Stimulated activated CD4-positive, alpha-beta T cell treated with anti-CD3 and anti-CD28 coated beads, Interleukin-15, amount 100 ng/mL, for 1 hour (primary cell): ENCODE results near the gene BCR.

Experiments used
- DNase-seq, 2 donors: peaks; one replicate each; pipeline ENCODE4 v3.0.0-alpha.2; 2020; ENCODE audit warnings: low read depth in 1 of 2, low spot score in 1 of 2

Gene BCR

DNA sequence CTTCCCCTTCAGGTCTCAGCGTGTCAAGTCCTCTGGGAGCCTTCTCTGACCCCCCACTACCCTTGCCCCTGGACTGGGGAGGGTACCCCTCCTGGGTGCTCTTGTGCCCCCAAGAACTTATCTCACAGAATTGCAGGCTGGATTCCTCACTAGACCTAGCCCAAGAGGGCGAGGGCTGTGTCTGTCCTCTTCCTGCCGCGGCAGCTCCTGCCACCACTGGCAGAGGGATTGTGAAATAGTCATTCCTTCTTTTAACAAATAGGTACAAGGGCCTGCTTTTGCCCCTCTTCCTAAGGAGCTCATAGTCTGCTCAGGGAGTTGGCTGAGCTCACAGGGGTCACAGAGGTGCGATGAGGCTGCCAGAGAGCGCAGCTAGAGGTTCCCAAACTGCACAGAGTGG is 29.5 kb upstream of the BCR start:
- DNase-seq = no peak

GRCh38 chr22:23151827-23152226 is 28.5 kb upstream of the BCR start:
- DNase-seq = no peak

DNA sequence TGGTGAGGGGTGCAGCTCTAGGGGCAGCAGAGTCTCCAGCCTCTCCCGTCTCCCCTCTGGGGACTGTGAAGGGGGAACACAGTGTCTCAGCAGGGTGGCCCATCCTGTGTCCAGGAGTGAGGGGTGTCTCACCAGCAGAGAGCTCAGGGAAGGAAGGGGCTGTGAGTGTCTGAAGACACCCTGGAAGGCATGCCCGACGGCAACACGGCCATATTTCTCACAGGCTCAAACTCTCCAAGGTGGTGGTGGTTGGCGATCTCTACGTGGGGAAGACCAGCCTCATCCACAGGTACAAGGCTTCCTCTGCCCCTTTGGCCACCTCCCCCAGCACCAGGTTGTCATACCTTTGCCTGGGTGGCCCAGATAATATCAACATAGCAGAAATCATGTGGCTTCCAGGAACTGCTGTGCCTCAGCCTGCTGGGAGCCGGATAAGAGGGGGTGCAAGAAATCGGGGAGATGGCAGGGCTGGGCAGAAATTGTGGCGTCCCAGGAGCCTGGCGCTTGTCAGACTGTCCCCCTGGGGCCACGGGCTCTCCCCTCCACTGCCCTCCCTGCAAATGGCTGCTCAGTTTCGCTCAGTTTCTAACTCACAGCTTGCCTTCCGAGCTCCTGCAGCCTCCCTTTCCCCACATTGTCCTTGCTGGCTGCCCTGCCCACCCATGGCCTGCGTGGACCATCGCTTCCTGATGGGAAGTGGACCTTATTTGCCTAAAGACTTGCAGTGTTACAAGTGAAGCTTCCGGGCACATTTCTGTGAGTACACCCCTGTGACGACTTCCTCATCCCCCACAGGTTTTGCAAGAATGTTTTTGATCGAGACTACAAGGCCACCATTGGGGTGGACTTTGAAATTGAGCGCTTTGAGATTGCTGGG is 27.8 kb upstream of the BCR start:
- no peak for DNase-seq

DNA sequence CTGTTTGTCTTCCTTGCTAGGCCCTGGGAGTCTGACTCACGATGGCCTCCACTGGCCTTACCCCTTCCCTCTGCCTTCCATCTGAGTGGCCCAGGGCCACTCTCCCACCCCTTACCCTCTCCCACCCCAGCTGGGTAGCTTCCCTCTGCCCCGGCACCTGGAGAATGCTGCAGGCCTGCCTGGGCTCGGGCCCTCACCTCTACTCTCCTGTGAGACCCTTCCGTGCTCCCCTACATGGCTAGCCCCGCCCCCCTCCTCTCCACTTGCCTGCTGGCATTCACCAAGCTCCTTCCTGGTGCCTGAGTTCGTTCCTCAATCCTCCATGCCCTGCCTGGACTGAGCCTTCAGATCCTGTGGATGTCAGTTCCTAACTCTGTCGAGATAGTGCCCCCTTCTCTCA is 26.3 kb upstream of the BCR start:
- DNase-seq = no peak

GRCh38 chr22:23154461-23154860 is 25.8 kb upstream of the BCR start:
- no peak for DNase-seq

DNA sequence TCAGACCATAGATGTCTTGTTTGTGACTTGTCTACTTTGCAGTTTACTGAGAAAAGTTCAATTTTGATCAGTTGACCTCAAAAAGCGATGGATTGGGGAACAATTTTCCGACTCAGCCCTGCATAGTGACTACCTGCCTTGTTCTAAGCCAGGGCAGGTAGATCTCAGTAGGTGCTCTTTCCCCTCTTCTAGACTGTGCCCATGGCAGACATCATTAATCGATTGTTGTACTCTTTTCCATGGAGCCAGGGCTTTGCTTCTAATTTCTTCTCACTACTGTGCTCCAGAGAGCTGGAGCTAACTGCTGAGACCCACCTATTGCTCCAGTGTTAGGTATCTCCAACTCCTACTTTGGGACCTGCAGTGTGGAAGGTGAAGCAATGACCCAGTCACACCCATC is 25.2 kb upstream of the BCR start:
- no peak for DNase-seq

DNA sequence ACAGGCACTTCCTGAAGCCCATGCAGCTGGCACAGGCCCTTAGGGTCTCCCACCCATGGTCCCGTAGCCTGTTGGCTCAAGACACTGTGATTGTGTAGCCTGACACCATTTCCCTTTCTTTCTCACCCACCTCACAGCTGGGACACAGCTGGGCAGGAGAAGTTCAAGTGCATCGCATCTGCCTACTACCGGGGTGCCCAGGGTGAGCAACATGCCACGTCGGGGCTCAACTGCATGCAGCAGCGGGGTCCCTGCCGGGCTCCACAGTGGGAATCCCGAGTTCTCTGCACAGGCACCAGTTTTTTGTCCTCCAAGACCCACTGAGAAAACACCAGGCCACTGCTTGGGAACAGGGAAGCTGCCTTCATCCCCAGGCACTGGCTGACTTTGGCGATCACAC is 24.5 kb upstream of the BCR start:
- DNase-seq = no peak

DNA sequence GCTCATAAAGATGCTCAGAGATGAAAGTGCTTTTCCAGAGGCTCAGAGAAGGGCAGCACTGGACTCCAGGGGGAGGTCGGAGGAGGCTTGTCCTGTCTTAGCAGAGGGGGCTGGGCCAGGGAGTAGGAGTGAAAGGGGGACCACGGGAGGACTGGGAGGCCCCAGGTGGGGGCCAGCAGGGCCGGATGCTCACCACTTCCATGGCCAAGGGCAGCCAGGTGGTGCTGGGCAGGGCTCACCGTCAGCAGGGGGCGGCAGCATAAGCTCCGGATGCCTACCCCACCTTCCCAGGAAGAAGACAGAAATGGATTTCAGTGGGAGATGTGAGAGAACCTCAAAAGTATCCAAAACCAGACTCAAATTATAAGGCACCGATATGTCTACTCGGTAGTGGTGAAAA is 24.0 kb upstream of the BCR start:
- no peak for DNase-seq

GRCh38 chr22:23157560-23158515 is 22.5 kb upstream of the BCR start:
- no peak for DNase-seq

DNA sequence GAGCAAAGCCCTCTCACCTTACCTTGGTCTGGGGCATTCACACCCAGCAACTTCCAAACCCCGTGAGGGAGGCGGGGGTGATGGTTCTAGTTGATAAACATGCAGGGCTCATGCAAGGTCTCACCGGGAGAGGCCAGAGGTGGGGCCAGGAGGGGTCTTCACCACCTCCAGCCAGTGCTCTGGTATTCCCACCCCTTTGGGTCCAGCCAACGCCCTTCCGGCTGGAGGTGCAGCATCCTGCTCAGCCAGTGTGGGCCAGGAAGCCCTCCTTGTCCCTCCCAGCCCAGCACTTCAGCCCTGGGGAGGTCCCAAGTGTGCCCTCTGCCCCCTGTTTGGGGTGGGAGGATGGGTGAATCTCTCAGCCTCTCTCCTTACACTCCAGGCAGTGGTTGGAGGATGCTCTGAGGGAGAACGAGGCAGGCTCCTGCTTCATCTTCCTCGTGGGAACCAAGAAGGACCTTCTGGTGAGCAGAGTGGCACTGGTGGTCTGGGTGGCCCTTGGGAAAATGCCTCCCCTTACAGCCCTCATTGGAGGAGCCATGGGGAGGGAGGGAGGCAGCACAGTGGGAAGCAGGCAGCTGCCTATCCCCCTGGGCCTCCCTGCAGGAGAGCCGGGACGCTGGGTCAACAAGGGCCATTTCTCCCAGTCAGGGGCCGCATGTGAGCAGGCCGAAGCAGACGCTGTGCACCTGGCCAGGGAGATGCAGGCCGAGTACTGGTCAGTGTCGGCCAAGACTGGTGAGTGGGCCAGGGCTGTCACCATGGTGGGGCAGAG is 21.6 kb upstream of the BCR start:
- DNase-seq = no peak

- DNase-seq = no peak
These were observed 21.0 kb upstream of the BCR start for GRCh38 chr22:23159291-23159630.

GRCh38 chr22:23161029-23161428 is 19.3 kb upstream of the BCR start:
- DNase-seq = no peak

DNA sequence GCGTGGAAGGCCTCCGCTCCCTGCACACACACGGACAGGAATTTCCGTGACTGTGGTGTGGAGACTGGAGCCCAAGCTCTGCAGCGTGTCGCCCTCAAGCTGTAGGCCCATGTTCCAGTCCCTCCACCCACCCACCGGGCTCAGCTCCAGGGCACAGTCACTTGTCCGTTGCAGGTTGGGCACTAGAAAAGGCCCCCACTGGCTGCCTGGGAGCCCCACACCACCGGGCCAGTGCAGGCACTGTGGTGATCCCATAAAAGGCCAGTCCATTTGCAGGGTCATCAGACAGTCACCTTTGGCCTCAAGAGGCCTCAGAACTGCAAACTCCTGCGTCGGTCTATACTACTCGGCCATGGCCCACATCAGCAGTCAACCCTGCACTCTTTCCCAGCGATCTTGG is 18.7 kb upstream of the BCR start:
- DNase-seq = no peak

DNA sequence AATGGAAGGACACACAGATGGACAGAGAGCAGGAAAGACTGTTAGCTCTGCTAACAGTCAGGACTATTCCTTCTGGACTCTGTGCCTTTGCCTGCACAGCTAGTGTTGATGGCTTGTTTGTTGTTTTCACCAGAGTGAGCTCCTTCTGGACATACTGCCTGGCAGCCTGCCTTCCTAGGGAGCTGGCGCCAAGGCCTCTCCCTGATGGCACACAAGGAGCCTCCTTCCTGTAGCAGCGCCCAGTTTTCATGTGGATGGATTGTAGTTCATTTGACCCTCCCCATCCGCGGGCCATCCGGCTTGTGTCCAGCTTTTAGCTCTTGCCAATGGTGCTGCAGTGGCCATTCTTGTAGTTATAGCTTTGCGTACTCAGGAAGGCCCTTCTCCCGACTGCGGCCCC is 16.6 kb upstream of the BCR start:
- DNase-seq = no peak

GRCh38 chr22:23164091-23164490 is 16.2 kb upstream of the BCR start:
- no peak for DNase-seq

DNA sequence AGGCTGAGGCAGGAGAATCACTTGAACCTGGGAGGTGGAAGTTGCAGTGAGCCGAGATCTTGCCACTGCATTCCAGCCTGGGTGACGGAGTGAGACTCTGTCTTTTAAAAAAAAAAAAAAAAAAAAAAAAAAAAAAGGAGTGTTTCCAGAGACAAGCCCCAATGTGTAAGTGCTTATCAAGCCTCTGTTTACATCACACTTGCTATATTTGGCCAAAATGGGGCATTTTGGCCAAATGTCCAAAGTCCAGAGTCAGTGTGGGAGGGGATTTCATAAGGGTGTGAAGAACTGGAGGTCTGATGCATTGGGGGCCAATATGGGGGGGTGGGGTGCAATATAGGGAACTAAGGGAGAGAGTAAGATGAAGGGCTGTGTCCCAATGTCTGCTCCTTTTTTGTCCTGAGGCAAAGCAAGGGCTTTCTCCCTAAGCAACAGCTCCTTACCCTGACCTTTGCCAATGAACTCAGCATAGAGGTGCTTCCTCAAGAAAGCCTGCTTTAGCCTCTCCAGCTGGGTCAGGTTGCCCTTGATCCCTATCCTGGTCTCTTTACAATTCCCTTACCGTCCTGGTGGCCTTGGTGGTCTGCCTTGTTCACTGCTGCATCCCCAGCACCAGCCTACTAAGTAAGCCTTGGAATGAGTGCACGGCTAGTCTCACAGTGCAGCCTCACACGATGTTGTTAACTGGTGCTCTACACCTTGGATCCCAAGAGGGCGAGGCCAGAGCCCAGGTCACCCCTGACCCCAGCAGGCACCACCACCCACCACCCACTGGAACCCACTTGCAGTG is 14.1 kb upstream of the BCR start:
- DNase-seq = no peak

DNA sequence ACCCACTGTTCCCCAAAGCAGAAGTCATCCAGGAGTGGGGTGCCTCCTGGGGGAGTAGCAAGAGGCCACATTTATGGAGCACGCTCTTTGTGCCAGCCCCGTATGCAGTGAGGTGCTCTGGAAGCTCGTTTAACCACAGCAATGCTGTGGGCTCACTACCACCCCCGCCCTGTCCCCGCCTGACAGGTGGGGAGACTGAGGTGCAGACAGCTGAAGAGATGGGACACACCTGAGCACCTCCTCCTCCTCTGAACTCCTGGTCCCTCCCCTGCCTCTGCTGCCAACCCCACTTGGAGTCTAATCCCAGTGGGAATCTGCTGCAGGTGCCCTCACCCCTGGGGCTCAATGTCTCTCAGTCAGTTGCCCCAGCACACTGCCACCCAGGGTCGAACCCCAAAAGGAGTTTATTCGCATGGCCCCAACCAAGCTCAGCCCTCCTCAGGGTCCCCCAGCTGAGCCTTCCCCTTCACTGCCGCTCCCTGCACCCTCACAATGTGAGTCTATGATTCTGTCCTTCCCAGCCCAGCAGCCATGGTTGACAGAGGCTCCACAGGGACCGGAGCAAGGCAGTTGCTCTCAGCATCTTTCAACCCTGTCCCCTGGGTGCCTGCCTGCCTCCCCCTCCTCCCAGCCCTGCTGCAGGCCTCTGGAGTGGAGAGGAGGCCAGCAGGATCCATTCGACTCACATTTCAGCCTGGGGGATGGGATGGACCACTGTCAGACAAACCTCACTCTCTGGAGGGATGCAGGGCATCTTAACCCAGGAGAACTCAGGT is 13.3 kb upstream of the BCR start:
- DNase-seq = no peak

DNA sequence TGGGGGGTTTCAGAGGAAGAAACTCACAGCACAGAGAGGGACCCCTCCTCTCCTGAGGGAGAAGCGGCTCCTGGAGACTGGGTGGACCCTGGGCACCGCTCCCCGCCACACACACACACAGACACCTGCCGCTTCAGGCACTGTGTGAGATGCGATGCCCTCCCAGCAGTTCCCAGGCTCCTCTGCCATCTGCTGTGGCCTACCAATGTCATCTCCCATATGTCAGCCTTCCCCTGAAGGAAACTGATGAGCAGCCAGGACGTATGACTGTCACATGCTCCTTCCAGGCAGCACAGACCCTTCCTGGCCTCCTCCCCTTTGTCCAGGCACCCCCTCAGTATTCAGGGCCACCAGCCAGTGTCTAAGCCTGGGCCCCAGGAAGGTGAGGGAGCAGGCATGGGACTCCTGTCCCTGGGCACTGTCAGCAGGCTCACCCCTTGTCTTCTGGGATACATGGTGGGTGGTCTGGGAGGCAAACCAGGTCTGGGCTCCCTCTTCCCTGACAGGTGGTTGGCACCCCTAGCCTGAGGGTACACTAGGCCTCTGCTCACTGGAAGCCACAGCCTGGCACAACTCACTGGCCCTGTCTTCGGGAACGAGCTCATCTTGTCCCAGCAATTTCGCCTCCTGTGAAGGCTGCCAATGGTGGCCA is 11.8 kb upstream of the BCR start:
- DNase-seq = no peak

DNA sequence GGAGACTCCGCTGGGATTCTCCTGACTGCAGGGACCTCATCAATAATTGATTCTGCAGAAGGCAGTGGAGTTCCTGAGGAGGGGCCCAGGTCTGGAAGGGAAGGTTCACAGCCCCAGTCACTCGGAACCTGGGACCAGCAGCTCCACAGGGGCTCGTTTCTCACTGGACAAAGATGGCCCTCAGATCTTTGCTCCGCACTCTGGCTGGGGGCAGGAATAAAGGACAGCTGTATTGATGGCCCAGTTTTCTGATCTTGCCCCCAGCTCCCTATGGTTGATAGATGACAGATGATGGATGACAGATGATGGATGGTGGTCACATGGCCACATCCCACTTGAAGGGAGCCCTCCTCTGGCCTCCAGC is 11.3 kb upstream of the BCR start:
- no peak for DNase-seq
